ENCODE measurements around the gene ZNF416. TPM values are rescaled to one million over a fixed set of nuclear protein-coding genes. Genes with fewer than 3 reads are reported as not detected.
A peak's percentile ranks its signal among the peaks of the same experiment; 100 is the strongest.

The ZNF416 gene
- total RNA-seq, result 7.8 TPM

- H3K36me3 ChIP-seq (ENCODE audit: control insufficient read depth in 3 of 3, insufficient read depth in 3 of 3, low read length in 3 of 3), result peaks cover 31 to 42% (median 33%) of the 10 kb centered on the region in 3 donors
- no peaks in the 10 kb centered on the region for H3K27me3 ChIP-seq (ENCODE audit: control insufficient read depth in 3 of 3, insufficient read depth in 3 of 3, low read length in 3 of 3)
- peak within 1 kb of the TSS; percentile 61 for H3K27ac ChIP-seq (ENCODE audit: low read depth, low read length)
- H3K9me3 ChIP-seq (ENCODE audit: control insufficient read depth in 3 of 3, low read length in 3 of 3), result peaks cover 18 to 28% (median 26%) of the 10 kb centered on the region in 3 donors
- H3K9ac ChIP-seq (ENCODE audit: low read depth in 1 of 3, low read length in 3 of 3), result peak within 1 kb of the TSS; percentile 74 to 94 (median 88)
- peak within 1 kb of the TSS; percentile 86 to 92 (median 90) for H3K4me3 ChIP-seq (ENCODE audit: low read length in 3 of 3)
- peaks cover 10 to 23% (median 21%) of the 10 kb centered on the region in 3 donors for H3K4me1 ChIP-seq (ENCODE audit: control insufficient read depth in 3 of 3, insufficient read depth in 3 of 3, low read length in 3 of 3)
Observed at GRCh38 chr19:57578487-57579205, at the start of gene ZNF416. Gene ZNF416 (minus strand): TSS chr19:57578911. CDS start chr19:57578704, 207 bp downstream.

- H3K9me3 ChIP-seq (ENCODE audit: control insufficient read depth in 3 of 3, low read length in 3 of 3), result peaks cover 49 to 68% (median 65%) of the 10 kb centered on the region in 3 donors
- no peaks in the 10 kb centered on the region for H3K27me3 ChIP-seq (ENCODE audit: control insufficient read depth in 3 of 3, insufficient read depth in 3 of 3, low read length in 3 of 3)
- H3K4me1 ChIP-seq (ENCODE audit: control insufficient read depth in 3 of 3, insufficient read depth in 3 of 3, low read length in 3 of 3), result no peaks in the 10 kb centered on the region
- H3K27ac ChIP-seq (ENCODE audit: low read depth, low read length), result no peak overlapping the region
- no peak overlapping the region for H3K9ac ChIP-seq (ENCODE audit: low read depth in 1 of 3, low read length in 3 of 3)
- no peak overlapping the region for H3K4me3 ChIP-seq (ENCODE audit: low read length in 3 of 3)
- peaks cover 51 to 61% (median 59%) of the 10 kb centered on the region in 3 donors for H3K36me3 ChIP-seq (ENCODE audit: control insufficient read depth in 3 of 3, insufficient read depth in 3 of 3, low read length in 3 of 3)
Observed at GRCh38 chr19:57623091-57623490, 44.4 kb upstream of the ZNF416 start.

GRCh38 chr19:57620673-57621348 lies 42.1 kb upstream of the ZNF416 start:
- Histone ChIP-seq H3K9ac (ENCODE audit: low read depth in 1 of 3, low read length in 3 of 3) (no peak overlapping the region), H3K27ac (ENCODE audit: low read depth, low read length) (no peak overlapping the region), H3K4me3 (ENCODE audit: low read length in 3 of 3) (peak overlapping the region; percentile 7 to 58 (median 8)), H3K36me3 (ENCODE audit: control insufficient read depth in 3 of 3, insufficient read depth in 3 of 3, low read length in 3 of 3) (peaks cover 72 to 84% (median 82%) of the 10 kb centered on the region in 3 donors), H3K4me1 (ENCODE audit: control insufficient read depth in 3 of 3, insufficient read depth in 3 of 3, low read length in 3 of 3) (peaks cover 0 to 1% (median 0%) of the 10 kb centered on the region in 3 donors), H3K27me3 (ENCODE audit: control insufficient read depth in 3 of 3, insufficient read depth in 3 of 3, low read length in 3 of 3) (no peaks in the 10 kb centered on the region), H3K9me3 (ENCODE audit: control insufficient read depth in 3 of 3, low read length in 3 of 3) (peaks cover 61 to 78% (median 77%) of the 10 kb centered on the region in 3 donors)

GRCh38 chr19:57615346-57615745 lies 36.6 kb upstream of the ZNF416 start:
- Histone ChIP-seq H3K9ac (ENCODE audit: low read depth in 1 of 3, low read length in 3 of 3) (no peak overlapping the region), H3K36me3 (ENCODE audit: control insufficient read depth in 3 of 3, insufficient read depth in 3 of 3, low read length in 3 of 3) (peaks cover 50 to 54% (median 53%) of the 10 kb centered on the region in 3 donors), H3K9me3 (ENCODE audit: control insufficient read depth in 3 of 3, low read length in 3 of 3) (peaks cover 40 to 49% (median 48%) of the 10 kb centered on the region in 3 donors), H3K27me3 (ENCODE audit: control insufficient read depth in 3 of 3, insufficient read depth in 3 of 3, low read length in 3 of 3) (no peaks in the 10 kb centered on the region), H3K4me1 (ENCODE audit: control insufficient read depth in 3 of 3, insufficient read depth in 3 of 3, low read length in 3 of 3) (peaks cover 6 to 16% (median 12%) of the 10 kb centered on the region in 3 donors), H3K4me3 (ENCODE audit: low read length in 3 of 3) (peak overlapping the region; percentile 90 to 99 (median 95)), H3K27ac (ENCODE audit: low read depth, low read length) (no peak overlapping the region)

- H3K9me3 ChIP-seq (ENCODE audit: control insufficient read depth in 3 of 3, low read length in 3 of 3), result peaks cover 31 to 37% (median 37%) of the 10 kb centered on the region in 3 donors
- H3K27ac ChIP-seq (ENCODE audit: low read depth, low read length), result peak within 1 kb of the TSS; percentile 59
- peak within 1 kb of the TSS; percentile 84 to 94 (median 88) for H3K9ac ChIP-seq (ENCODE audit: low read depth in 1 of 3, low read length in 3 of 3)
- H3K36me3 ChIP-seq (ENCODE audit: control insufficient read depth in 3 of 3, insufficient read depth in 3 of 3, low read length in 3 of 3), result peaks cover 38 to 42% (median 41%) of the 10 kb centered on the region in 3 donors
- peaks cover 6 to 16% (median 12%) of the 10 kb centered on the region in 3 donors for H3K4me1 ChIP-seq (ENCODE audit: control insufficient read depth in 3 of 3, insufficient read depth in 3 of 3, low read length in 3 of 3)
- no peaks in the 10 kb centered on the region for H3K27me3 ChIP-seq (ENCODE audit: control insufficient read depth in 3 of 3, insufficient read depth in 3 of 3, low read length in 3 of 3)
- H3K4me3 ChIP-seq (ENCODE audit: low read length in 3 of 3), result peak within 1 kb of the TSS; percentile 90 to 99 (median 95)
Observed at GRCh38 chr19:57613941-57614743, 35.4 kb upstream of the ZNF416 start, which contains the start of gene ZNF134. Gene ZNF134 (plus strand): TSS chr19:57614242. CDS start chr19:57619469, 5,227 bp downstream.

- Histone ChIP-seq H3K9ac (ENCODE audit: low read depth in 1 of 3, low read length in 3 of 3) (no peak overlapping the region), H3K9me3 (ENCODE audit: control insufficient read depth in 3 of 3, low read length in 3 of 3) (peaks cover 10 to 25% (median 13%) of the 10 kb centered on the region in 3 donors), H3K27me3 (ENCODE audit: control insufficient read depth in 3 of 3, insufficient read depth in 3 of 3, low read length in 3 of 3) (no peaks in the 10 kb centered on the region), H3K4me1 (ENCODE audit: control insufficient read depth in 3 of 3, insufficient read depth in 3 of 3, low read length in 3 of 3) (peaks cover 6 to 16% (median 12%) of the 10 kb centered on the region in 3 donors), H3K27ac (ENCODE audit: low read depth, low read length) (no peak overlapping the region), H3K4me3 (ENCODE audit: low read length in 3 of 3) (no peak overlapping the region), H3K36me3 (ENCODE audit: control insufficient read depth in 3 of 3, insufficient read depth in 3 of 3, low read length in 3 of 3) (peaks cover 20 to 22% (median 21%) of the 10 kb centered on the region in 3 donors)
Observed at GRCh38 chr19:57611113-57611512, 32.4 kb upstream of the ZNF416 start.

GRCh38 chr19:57606931-57607330 lies 28.2 kb upstream of the ZNF416 start:
- Histone ChIP-seq H3K4me1 (ENCODE audit: control insufficient read depth in 3 of 3, insufficient read depth in 3 of 3, low read length in 3 of 3) (no peaks in the 10 kb centered on the region), H3K4me3 (ENCODE audit: low read length in 3 of 3) (no peak overlapping the region), H3K9me3 (ENCODE audit: control insufficient read depth in 3 of 3, low read length in 3 of 3) (peaks cover 0 to 39% (median 12%) of the 10 kb centered on the region in 3 donors), H3K36me3 (ENCODE audit: control insufficient read depth in 3 of 3, insufficient read depth in 3 of 3, low read length in 3 of 3) (peaks cover 26 to 37% (median 34%) of the 10 kb centered on the region in 3 donors), H3K27me3 (ENCODE audit: control insufficient read depth in 3 of 3, insufficient read depth in 3 of 3, low read length in 3 of 3) (no peaks in the 10 kb centered on the region), H3K27ac (ENCODE audit: low read depth, low read length) (no peak overlapping the region), H3K9ac (ENCODE audit: low read depth in 1 of 3, low read length in 3 of 3) (no peak overlapping the region)

- Histone ChIP-seq H3K27ac (ENCODE audit: low read depth, low read length) (no peak within 1 kb of the TSS), H3K4me3 (ENCODE audit: low read length in 3 of 3) (peak within 1 kb of the TSS; percentile 70 to 93 (median 86)), H3K4me1 (ENCODE audit: control insufficient read depth in 3 of 3, insufficient read depth in 3 of 3, low read length in 3 of 3) (peaks cover 8 to 13% (median 9%) of the 10 kb centered on the region in 3 donors), H3K27me3 (ENCODE audit: control insufficient read depth in 3 of 3, insufficient read depth in 3 of 3, low read length in 3 of 3) (no peaks in the 10 kb centered on the region), H3K9me3 (ENCODE audit: control insufficient read depth in 3 of 3, low read length in 3 of 3) (peaks cover 0 to 15% (median 12%) of the 10 kb centered on the region in 3 donors), H3K36me3 (ENCODE audit: control insufficient read depth in 3 of 3, insufficient read depth in 3 of 3, low read length in 3 of 3) (peaks cover 9 to 16% (median 13%) of the 10 kb centered on the region in 3 donors), H3K9ac (ENCODE audit: low read depth in 1 of 3, low read length in 3 of 3) (peak within 1 kb of the TSS; percentile 73 to 86 (median 80))
Observed at GRCh38 chr19:57599761-57600383, 21.2 kb upstream of the ZNF416 start, which contains the start of gene ZNF530. Gene ZNF530 (plus strand): TSS chr19:57599885. CDS start chr19:57604346, 4,461 bp downstream.

- no peak overlapping the region for H3K27ac ChIP-seq (ENCODE audit: low read depth, low read length)
- H3K9me3 ChIP-seq (ENCODE audit: control insufficient read depth in 3 of 3, low read length in 3 of 3), result peaks cover 0 to 10% (median 10%) of the 10 kb centered on the region in 3 donors
- peaks cover 8 to 13% (median 9%) of the 10 kb centered on the region in 3 donors for H3K4me1 ChIP-seq (ENCODE audit: control insufficient read depth in 3 of 3, insufficient read depth in 3 of 3, low read length in 3 of 3)
- peaks cover 4 to 11% (median 8%) of the 10 kb centered on the region in 3 donors for H3K36me3 ChIP-seq (ENCODE audit: control insufficient read depth in 3 of 3, insufficient read depth in 3 of 3, low read length in 3 of 3)
- no peaks in the 10 kb centered on the region for H3K27me3 ChIP-seq (ENCODE audit: control insufficient read depth in 3 of 3, insufficient read depth in 3 of 3, low read length in 3 of 3)
- peak overlapping the region in 1 of 3 donors; percentile 86 for H3K9ac ChIP-seq (ENCODE audit: low read depth in 1 of 3, low read length in 3 of 3)
- peak overlapping the region; percentile 70 to 93 (median 86) for H3K4me3 ChIP-seq (ENCODE audit: low read length in 3 of 3)
Observed at GRCh38 chr19:57599377-57599760, 20.7 kb upstream of the ZNF416 start.

All from skeletal muscle tissue (tissue), 4 donors.